Fibroblast of mammary gland (primary cell): ENCODE data around the gene DNAAF5.

Source experiments
- DNase-seq: peaks from one replicate; pipeline ENCODE4 v3.0.0-alpha.2; 2010; ENCODE audit warnings: low read depth
- H3K4me3 ChIP-seq: 2 replicates; pipeline ENCODE4 v1.5.1; 2011; ENCODE audit warnings: low read depth, mild to moderate bottlenecking, low read length, moderate library complexity; ENCODE audit not compliant: control insufficient read depth
- CTCF ChIP-seq: conservative IDR thresholded peaks from 2 replicates; pipeline ENCODE4 v1.5.1; 2011; ENCODE audit warnings: low read depth, low read length, inconsistent platforms; ENCODE audit not compliant: control insufficient read depth, insufficient read depth

The DNAAF5 gene

DNA sequence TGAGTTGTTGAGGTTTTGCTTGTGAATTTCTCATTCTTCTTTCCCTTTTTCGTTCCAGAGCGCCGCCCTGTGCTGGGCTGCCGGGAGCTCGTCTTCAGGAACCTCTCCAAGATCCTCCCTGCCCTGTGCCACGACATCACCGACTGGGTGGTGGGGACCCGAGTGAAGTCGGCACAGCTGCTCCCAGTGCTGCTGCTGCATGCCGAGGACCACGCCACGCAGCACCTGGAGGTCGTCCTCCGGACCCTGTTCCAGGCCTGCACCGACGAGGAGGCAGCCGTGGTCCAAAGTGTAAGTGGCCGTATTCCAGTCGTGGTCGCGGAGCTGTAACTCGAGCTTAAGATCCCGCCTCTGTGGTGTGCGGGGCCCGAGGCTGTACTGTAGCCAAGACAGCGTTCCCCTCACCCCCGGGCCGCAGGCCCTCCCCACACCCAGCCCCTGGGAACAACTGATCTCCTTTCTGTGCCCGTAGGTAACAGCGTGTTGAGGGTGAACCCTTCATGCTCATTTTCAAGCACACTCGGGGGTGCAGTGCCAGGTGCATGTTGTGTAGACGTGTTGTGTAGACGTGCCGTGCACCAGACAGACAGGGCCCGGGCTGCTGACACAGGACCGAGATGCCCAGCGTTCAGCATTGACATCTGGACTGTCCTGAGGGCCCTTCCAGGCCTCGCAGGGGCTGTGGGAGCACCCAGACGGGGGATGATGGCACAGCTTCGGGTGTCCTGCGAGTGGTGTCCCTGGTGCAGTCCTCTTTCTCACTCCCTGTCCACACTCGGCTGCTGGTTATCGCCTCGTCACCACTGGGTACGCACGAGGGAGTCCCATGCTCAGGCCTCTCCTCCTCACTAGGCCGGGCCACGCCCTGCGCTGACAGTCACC, 28.3 kb downstream of the DNAAF5 start:
- no peak overlapping the region for H3K4me3 ChIP-seq
- no peak for DNase-seq
- TF ChIP-seq CTCF = no peak

DNA sequence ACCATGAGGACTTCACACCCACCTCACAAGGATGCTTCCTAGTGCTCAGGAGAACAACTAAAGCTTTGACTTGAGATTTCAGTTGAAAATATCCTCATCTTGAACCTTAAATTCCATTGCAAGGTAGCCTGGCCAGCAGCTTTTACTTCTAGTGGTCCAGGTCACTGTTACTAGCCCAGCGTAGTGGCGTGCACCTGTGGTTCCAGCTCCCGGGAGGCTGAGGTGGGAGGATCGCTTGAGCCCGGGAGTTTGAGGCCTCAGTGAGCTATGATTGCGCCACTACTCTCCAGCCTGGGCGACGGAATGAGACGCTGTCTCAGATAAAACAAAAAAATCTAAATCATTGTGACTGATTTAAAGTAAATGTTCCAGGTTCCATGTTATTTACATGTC, 28.9 kb downstream of the DNAAF5 start:
- no peak for DNase-seq
- no peak for TF ChIP-seq CTCF
- no peak overlapping the region for H3K4me3 ChIP-seq

GRCh38 chr7:756231-756927, 29.9 kb downstream of the DNAAF5 start:
- H3K4me3 ChIP-seq = no peak overlapping the region
- TF ChIP-seq CTCF = no peak
- no peak for DNase-seq

DNA sequence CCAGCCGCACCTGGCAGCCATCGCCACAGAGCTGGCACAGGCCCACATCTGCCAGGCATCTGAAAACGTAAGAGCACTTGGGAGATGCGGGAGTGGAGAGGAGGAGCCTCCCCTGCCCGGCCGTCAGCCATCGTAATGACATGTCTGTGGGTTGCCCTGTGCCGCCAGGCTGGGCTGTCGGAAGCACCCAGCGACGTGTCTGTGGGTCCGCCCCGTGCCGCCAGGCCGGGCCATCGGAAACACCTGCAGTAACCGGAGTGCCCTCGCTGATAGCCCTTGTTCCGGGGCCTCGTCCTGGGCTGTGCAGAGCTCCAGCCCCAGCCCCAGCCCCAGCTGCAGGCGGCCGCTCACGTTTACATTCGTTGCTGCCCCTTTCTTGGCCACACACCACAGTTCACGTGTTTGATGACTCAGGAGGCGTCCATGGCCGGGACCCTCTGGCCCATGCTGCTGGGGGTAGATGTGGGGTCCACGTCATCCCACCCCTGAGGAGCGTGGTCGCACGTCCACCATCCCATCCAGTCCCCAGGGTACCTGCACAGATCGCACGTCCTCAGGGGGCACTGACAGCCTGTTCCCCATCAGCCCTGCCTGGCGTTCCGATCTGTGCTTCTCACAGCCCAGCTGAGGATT, 30.5 kb downstream of the DNAAF5 start:
- no peak for TF ChIP-seq CTCF
- no peak for DNase-seq
- no peak overlapping the region for H3K4me3 ChIP-seq

DNA sequence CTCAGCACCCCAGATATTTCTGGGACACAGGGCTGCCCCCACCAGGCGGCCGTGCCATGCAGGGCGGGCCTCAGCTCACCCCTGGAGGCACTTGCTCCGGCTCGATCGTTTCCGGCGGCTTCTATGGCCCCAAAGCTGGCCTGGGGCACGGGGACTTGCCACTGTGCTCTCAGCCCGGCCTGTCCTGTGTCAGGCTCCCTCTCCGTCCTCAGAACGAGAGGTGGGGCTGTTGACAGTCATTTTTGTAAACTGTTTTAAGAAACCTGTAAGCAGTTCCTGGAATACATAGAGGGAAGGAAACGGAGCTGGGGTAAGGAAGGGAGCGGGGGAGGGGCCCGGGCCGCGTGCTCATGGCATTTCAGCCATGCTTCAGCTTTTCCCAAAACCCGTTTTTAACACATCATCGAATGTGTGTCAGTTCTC, 31.3 kb downstream of the DNAAF5 start:
- no peak for DNase-seq
- TF ChIP-seq CTCF = no peak
- no peak overlapping the region for H3K4me3 ChIP-seq

DNA sequence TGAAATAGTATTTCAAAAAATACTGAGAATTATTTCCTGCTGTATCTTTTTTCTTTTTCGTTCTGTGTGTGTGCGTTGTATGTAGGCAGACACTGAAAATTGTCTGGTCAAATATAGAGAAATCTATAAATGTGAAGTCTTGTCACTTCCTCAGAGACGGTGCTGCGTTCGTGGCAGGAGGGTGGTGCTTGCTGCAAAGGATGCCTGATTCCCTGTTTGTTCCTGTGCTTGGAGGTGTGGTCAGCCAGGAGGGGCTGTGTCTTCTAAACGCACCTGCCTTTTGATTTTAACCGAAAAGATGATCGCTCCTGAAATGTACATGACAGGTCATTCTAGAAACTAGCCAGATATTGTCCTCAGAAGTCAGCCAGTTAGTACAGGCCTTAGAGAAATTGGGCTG, 33.1 kb downstream of the DNAAF5 start:
- no peak overlapping the region for H3K4me3 ChIP-seq
- TF ChIP-seq CTCF = no peak
- DNase-seq = no peak
